Left lung (tissue), 10 donors: ENCODE results near the gene GDPD2. TPM values are rescaled to one million over a fixed set of nuclear protein-coding genes. Genes with fewer than 3 reads are reported as not detected.

Experiments
- ATAC-seq: fragments of 200-7000 bp; cut with Tn5 transposase; one replicate; pipeline ENCODE4 v1.9.1; 2020; ENCODE audit warnings: moderate library complexity
- DNase-seq, 4 donors: peaks; one replicate each; pipeline ENCODE4 v3.0.0-alpha.2; 2013 to 2020
- H3K27ac ChIP-seq, 2 donors: fragments of 200-600 bp; sonication (generic) in 1 of 2; one replicate each; pipeline versions ENCODE4 v1.5.0 to v1.8.0; 2020 to 2021
- H3K27me3 ChIP-seq, 2 donors: fragments of 200-600 bp; sonication (generic) in 1 of 2; one replicate each; pipeline versions ENCODE4 v1.5.0 to v1.8.0; 2020 to 2021
- H3K36me3 ChIP-seq, 2 donors: fragments of 200-600 bp; sonication (generic) in 1 of 2; one replicate each; pipeline versions ENCODE4 v1.5.0 to v1.8.0; 2020 to 2021
- H3K4me1 ChIP-seq, 2 donors: fragments of 200-600 bp; one replicate each; pipeline ENCODE4 v1.8.0; 2021
- H3K4me3 ChIP-seq, 2 donors: fragments of 200-600 bp; sonication (generic) in 1 of 2; one replicate each; pipeline versions ENCODE4 v1.5.0 to v1.8.0; 2020 to 2021; ENCODE audit warnings: mild to moderate bottlenecking in 1 of 2
- H3K9me3 ChIP-seq, 2 donors: fragments of 200-600 bp; sonication (generic) in 1 of 2; one replicate each; pipeline versions ENCODE4 v1.5.0 to v1.8.0; 2020 to 2021
- intact Hi-C, 2 donors: fragments of 100-400 bp; cut with DNase I; formaldehyde crosslinking; loops; one replicate each; pipeline versions ENCODE4 v1.11.2 to v1.14.2; 2022
- polyA plus RNA-seq, 6 donors: library from polyadenylated mRNA; unstranded; fragments of 120-200 nt; gene quantifications; one replicate each; pipeline ENCODE4 v1.2.1, GENCODE V29; 2013; ENCODE audit not compliant: insufficient read length in 6 of 6
- total RNA-seq, 2 donors: library from RNA; stranded (reverse); fragmentation: NEBNext Ultra II Directional; extraction: Animal tissue kit (Norgen Biotek cat#: 25700); gene quantifications; one replicate each; pipeline ENCODE4 v1.2.1, GENCODE V29; 2021
- TF ChIP-seq, protein P1 (sequence below), 2 donors: fragments of 200-600 bp; sonication (generic) in 1 of 2; IDR thresholded peaks; one replicate each; pipeline versions ENCODE4 v1.5.0 to v1.8.0; 2021; ENCODE audit warnings: antibody characterized with exemption in 2 of 2
- donor health status: DM: no; HTN: yes; CAD: no.
- donor health status: DM: no; HTN: no; CAD: no.

Gene GDPD2
- total and polyA plus RNA-seq, 8 donors: 0.12 to 0.38 (median 0.20) TPM; not detected in 2

DNA sequence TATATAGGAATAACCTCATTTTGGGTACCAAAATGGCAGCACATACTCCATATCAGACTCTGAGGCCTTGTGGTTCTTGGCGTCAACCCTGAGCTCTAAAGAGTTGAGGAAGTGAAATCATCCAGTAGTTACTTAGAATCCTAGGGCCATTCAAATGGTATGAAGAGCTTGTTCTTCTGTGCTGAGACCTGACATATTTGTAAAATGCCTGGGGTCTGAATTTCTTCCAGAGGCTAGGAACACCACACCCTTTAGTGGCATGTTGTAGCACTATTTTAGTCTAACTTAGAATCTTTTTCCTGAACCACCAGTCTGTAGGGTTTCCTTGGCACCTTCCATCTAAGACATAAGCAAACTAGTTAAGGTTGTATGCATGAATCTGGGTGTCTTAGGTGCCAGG, 18.1 kb upstream of the GDPD2 start:
- ATAC-seq: no peak
- no peak for DNase-seq
- TF ChIP-seq, protein P1, sequence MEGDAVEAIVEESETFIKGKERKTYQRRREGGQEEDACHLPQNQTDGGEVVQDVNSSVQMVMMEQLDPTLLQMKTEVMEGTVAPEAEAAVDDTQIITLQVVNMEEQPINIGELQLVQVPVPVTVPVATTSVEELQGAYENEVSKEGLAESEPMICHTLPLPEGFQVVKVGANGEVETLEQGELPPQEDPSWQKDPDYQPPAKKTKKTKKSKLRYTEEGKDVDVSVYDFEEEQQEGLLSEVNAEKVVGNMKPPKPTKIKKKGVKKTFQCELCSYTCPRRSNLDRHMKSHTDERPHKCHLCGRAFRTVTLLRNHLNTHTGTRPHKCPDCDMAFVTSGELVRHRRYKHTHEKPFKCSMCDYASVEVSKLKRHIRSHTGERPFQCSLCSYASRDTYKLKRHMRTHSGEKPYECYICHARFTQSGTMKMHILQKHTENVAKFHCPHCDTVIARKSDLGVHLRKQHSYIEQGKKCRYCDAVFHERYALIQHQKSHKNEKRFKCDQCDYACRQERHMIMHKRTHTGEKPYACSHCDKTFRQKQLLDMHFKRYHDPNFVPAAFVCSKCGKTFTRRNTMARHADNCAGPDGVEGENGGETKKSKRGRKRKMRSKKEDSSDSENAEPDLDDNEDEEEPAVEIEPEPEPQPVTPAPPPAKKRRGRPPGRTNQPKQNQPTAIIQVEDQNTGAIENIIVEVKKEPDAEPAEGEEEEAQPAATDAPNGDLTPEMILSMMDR (IDR thresholded peaks at IDR 0.05): no peak
- no peaks in the 10 kb centered on the region for H3K36me3 ChIP-seq
- H3K9me3 ChIP-seq: no peaks in the 10 kb centered on the region
- no peaks in the 10 kb centered on the region for H3K4me1 ChIP-seq
- no peak overlapping the region for H3K27ac ChIP-seq
- no peak overlapping the region for H3K4me3 ChIP-seq
- intact Hi-C loops: no loop called here
- H3K27me3 ChIP-seq: no peaks in the 10 kb centered on the region

DNA sequence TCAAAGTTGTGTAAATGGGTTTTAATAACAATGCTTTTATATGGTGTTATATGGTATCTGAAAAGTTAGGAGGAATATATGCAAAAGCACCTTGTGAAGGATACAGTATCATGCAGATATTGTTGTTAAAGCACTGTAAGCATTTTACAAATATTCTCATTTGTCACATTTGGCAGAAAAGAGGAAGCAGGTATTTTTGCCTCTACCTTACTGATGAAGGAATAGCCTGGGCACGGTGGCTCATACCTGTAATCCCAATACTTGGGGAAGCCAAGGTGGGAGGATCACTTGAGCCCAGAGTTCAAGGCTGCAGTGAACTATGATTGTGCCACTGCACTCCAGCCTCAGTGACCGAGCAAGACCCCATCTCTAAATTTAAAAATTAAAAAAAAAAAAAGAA, 12.2 kb upstream of the GDPD2 start:
- H3K4me3 ChIP-seq: no peak overlapping the region
- DNase-seq: no peak
- H3K27ac ChIP-seq: no peak overlapping the region
- TF ChIP-seq, protein P1 (IDR thresholded peaks at IDR 0.05): no peak
- no peak for ATAC-seq
- intact Hi-C loops: no loop called here
- H3K4me1 ChIP-seq: no peaks in the 10 kb centered on the region
- no peaks in the 10 kb centered on the region for H3K36me3 ChIP-seq
- no peaks in the 10 kb centered on the region for H3K9me3 ChIP-seq
- no peaks in the 10 kb centered on the region for H3K27me3 ChIP-seq

DNA sequence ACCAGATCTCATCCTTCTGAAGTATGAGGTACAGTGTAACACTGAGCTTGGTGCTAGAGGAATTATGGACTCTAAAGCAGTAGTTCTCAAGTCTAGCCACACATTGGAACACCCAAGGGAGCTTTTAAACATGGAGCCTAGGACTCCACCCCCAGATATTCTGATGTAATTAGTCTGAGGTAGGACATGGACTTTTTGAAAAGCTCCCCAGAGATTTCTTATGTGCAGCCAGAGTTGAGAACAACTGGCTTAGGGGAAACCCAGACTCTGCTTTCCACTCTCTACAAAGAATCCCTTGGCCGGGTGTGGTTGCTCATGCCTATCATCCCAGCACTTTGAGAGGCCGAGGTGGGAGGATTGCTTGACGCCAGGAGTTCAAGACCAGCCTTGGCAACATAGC, 11.6 kb upstream of the GDPD2 start:
- intact Hi-C loops: no loop called here
- Histone ChIP-seq H3K36me3 (no peaks in the 10 kb centered on the region), H3K9me3 (no peaks in the 10 kb centered on the region), H3K4me1 (no peaks in the 10 kb centered on the region), H3K4me3 (no peak overlapping the region), H3K27me3 (no peaks in the 10 kb centered on the region), H3K27ac (no peak overlapping the region)
- ATAC-seq (no peak), DNase-seq (no peak)
- TF ChIP-seq, protein P1 (IDR thresholded peaks at IDR 0.05): no peak

DNA sequence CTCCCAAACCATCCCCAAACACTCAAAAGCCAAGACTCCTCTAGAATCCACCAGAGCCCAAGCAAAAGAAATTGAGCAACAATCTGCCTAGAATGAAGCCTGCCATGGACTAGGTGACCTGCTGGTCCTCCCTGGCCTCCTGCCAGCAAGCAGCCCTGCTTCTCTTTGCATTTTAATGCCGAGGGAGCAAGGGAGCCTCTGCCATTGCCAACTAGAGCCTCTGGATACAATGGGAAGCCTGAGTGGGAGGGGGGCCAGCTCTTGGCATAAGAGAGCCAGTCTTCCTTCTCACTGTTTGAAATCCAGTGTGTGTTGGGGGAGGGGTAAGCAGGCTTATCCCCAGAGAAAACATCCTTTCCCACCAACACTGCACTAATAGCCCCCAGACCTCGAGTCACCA, 1.5 kb upstream of the GDPD2 start:
- H3K27me3 ChIP-seq: no peaks in the 10 kb centered on the region

DNA sequence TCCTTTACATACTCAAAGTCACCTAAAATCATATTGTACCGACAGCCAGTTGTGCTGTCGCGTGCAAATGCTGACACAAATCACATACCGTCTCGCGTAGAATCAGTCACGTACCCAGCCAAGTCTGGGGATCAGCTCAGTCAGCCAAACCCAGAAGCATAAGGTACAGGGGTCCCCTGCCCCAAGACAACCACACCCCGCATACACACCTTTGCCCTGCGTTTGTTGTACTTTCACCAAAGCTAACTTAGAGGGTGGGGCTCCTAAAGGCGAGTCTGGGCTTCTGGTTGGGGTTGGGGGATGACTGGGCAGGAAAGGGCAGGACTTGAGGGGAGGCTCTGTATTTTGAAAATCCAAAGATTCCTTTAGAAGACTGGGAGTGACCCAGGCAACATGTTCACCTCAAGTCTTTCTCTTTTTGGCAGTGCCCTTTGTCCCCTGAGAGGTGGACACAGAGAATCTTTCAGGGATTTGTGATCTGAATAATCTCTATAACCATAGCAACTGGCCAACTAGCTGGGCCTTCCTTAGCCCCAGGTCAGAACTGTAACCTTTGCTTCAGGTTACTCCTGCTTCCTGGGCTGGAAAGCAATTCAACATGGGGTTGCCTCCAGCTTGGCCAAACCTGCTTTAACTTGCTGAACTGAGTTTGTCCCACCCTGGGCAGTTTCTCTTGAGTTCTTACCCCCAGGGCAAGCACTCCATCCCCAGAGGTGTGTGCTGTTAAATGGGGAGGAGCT, 992 bp downstream of the GDPD2 start:
- DNase-seq: no peak
- H3K4me3 ChIP-seq: no peak overlapping the region
- no peak overlapping the region for H3K27ac ChIP-seq
- intact Hi-C loops: no loop called here
- TF ChIP-seq, protein P1 (IDR thresholded peaks at IDR 0.05): no peak
- no peaks in the 10 kb centered on the region for H3K27me3 ChIP-seq
- no peak for ATAC-seq
- no peaks in the 10 kb centered on the region for H3K4me1 ChIP-seq
- no peaks in the 10 kb centered on the region for H3K36me3 ChIP-seq
- H3K9me3 ChIP-seq: no peaks in the 10 kb centered on the region

More for the DNA sequence above, 1.5 kb upstream of the GDPD2 start:
- Histone ChIP-seq H3K36me3 (no peaks in the 10 kb centered on the region), H3K4me3 (no peak overlapping the region), H3K4me1 (no peaks in the 10 kb centered on the region), H3K9me3 (no peaks in the 10 kb centered on the region), H3K27ac (no peak overlapping the region)
- no peak for DNase-seq
- TF ChIP-seq, protein P1 (IDR thresholded peaks at IDR 0.05): no peak
- intact Hi-C loops: no loop called here
- no peak for ATAC-seq
